ENCODE results near the gene CCDC15. TPM values are rescaled to one million over a fixed set of nuclear protein-coding genes. Genes with fewer than 3 reads are reported as not detected.

CCDC15 gene, protein sequence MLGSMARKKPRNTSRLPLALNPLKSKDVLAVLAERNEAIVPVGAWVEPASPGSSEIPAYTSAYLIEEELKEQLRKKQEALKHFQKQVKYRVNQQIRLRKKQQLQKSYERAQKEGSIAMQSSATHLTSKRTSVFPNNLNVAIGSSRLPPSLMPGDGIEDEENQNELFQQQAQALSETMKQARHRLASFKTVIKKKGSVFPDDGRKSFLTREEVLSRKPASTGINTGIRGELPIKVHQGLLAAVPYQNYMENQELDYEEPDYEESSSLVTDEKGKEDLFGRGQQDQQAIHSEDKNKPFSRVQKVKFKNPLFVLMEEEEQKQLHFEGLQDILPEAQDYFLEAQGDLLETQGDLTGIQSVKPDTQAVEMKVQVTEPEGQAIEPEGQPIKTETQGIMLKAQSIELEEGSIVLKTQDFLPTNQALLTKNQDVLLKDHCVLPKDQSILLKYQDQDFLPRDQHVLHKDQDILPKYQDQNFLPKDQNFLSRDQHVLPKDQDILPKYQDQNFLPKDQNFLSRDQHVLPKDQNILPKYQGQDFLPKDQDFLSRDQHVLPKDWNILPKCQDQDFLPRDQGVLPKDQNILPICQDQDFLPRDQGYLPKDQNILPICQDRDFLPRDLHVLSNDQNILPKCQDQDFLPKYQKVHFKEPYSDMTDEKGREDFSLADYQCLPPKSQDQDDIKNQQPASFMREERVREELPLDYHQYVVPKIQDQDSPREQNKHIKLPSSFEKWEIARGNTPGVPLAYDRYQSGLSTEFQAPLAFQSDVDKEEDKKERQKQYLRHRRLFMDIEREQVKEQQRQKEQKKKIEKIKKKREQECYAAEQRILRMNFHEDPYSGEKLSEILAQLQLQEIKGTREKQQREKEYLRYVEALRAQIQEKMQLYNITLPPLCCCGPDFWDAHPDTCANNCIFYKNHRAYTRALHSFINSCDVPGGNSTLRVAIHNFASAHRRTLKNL
- total RNA-seq (2014; rRNA removed; shearing (Covaris generic)), result 3.2 and 4.3 TPM in 2 replicates

DNA sequence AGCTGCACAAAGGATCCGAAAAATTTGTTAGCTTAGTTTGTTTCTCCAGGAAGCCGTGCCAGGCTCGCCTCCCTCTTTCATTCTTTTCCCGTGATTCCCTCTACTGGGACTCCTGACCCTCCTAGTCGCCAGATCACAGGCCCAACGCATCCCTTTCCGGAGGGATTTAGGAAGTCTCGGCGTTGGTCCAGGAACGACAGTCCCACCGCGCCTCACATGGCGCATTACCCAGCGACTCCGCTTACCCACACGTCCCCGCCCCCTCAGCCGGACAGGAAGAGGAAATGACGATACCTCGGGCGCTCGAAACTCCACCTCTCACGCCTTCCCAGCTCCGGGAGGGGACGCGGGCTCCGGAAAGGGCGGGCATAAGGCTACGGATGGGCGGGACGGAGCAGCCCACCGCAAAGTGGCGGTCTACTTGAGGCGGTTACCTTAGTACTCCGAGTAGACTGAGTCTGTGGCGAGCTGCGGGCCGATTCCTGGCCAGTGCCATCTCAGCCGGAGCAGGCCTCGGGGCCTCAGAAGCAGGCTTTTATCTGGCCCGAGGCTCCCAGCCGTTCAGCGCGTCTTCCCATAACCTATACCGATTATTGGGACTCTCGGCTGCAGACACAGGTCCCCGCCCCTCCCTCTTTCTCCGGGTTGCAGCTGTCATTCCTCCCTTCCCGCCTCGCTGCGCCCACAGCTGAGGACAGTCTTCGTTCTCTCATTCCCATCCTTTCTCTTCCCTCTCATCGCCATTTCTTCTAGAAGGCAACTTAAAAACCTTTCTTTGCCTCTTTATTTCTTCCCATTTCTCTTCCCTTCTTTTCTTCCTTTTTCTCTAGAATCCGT is at the start of gene CCDC15:
TSS of gene CCDC15 (plus strand) at position 450 of the 837 bp plus-strand sequence. CDS start 531 bp downstream, outside the sequence.
- DNase-seq (ENCODE audit: low spot score), result peak; percentile 99

- DNase-seq (ENCODE audit: low spot score), result no peak
Measured at GRCh38 chr11:124915541-124916369, 38.2 kb upstream of the CCDC15 start.

- no peak for DNase-seq (ENCODE audit: low spot score)
Measured at GRCh38 chr11:124916370-124916710, 37.7 kb upstream of the CCDC15 start.

GRCh38 chr11:124917115-124917637 is 36.8 kb upstream of the CCDC15 start:
- DNase-seq (ENCODE audit: low spot score), result peak; percentile 48

DNA sequence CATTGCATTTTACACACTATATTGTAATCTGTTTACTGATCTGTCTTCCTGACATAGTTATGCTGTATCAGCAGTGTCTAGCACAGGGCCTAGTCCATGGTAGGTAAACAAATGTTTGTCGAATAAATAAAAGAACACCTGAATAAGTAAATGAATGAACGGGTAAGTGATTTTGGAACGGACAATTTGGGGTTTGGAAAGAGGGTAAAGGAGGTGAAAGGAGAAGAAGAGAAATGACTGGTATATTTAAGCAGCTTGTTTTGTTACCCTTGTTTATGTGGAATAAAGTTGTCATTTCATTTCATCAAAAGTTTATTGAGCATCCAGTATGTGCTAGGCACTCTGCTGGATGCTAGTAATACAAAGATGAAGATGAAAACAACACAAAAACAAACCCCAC is 35.1 kb upstream of the CCDC15 start, which contains the start of gene HEPN1:
TSS of gene HEPN1 (plus strand) at position 301 of the 400 bp plus-strand sequence.
- DNase-seq (ENCODE audit: low spot score), result no peak

DNA sequence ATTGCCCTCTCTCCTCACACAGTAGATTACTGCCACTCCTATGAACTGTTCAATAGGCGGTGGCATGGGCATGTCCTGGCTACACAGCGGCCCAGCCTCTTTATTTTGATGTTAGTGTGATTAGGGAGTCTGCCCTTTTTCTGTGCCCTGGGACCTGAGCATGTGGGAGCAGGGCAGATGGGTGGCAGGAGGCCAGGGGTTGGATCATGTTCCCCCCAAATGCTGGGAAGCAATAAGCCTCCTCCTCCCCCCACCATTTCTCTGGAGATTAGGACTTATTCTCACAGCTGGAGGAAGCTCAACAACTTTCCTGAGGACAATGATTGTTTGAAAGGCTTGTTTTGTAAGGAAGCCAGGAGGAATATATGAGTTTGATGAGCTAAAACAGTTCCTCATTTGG is 34.1 kb upstream of the CCDC15 start:
- DNase-seq (ENCODE audit: low spot score), result no peak

DNA sequence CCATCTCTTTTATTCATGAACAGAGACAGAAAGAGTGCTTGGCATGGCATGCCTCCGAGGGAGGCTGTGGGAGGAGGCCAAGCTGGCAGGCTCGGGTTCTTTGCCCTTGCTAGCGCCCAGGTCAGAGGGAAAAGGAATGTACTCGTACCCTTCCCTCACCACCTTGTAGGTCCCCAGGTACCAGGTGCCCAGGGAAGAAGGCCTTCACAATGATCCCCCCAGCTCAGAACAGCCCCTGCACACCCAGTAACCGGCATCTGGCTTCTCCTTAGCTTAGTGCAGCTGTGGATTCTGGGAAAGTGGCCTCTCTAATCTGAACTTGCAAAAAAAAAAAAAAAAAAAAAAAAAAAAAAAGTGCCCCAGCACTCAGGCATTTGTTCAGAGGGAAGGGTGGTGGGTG is 33.6 kb upstream of the CCDC15 start:
- DNase-seq (ENCODE audit: low spot score), result no peak

DNA sequence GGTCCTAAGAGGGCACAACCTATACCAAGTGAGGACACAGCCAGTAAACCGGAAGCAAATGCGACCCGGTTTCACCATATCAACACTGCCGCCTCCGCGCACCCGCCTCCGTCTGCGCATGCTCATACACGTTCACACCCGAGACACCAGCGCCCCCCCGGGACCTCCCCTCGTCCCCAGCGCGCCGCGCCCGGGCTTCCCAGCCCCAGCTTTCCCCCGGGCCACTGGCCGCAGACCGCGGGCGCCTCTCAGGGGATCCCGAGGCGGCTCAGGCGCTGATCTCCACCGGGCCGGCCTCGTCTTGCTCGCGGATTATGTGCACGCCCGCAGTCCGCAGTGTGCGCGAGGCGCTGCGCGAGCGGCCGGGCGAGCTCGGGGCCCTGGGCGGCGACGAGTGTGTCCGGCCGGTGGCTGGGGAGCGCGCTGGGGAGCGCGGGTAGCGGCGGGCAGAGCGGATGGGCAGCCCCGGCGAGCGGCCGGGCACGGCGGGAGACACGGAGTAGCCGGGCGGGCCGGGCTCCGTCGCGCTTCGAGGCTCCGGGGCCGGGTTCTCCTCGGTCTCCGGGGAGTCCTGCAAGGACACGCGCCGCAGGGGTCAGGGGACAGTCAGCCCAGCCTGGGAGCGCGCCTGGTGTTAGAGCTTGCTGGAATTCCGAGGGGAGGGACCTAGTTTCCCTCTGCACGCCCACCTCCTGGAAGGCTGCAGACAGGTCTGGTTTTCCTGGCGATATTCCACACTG is 33.0 kb upstream of the CCDC15 start:
- DNase-seq (ENCODE audit: low spot score), result no peak

DNA sequence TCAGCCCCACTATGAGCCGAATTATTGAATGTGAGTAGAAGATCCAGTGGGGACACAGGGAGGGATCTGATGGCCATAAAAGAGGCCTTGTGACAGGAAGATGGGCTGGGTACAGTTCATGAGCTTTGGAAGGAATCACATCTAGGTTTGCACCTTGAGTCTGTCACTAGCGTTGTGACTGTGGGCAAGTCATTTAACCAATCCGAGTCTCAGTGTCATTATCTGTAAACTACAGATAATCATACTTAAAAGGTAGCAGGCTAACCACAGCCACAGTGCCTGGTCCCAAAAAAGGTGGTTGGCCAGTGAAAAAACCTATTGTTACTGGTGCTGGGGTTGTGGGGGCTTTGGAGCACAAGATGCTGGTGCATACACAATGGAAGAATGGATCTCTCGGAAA is 31.2 kb upstream of the CCDC15 start:
- DNase-seq (ENCODE audit: low spot score), result no peak

GRCh38 chr11:124923296-124923695 is 30.7 kb upstream of the CCDC15 start:
- DNase-seq (ENCODE audit: low spot score), result no peak

- no peak for DNase-seq (ENCODE audit: low spot score)
Measured at GRCh38 chr11:124928942-124929665, 24.9 kb upstream of the CCDC15 start.

GRCh38 chr11:124930799-124931198 is 23.2 kb upstream of the CCDC15 start:
- DNase-seq (ENCODE audit: low spot score), result no peak

DNA sequence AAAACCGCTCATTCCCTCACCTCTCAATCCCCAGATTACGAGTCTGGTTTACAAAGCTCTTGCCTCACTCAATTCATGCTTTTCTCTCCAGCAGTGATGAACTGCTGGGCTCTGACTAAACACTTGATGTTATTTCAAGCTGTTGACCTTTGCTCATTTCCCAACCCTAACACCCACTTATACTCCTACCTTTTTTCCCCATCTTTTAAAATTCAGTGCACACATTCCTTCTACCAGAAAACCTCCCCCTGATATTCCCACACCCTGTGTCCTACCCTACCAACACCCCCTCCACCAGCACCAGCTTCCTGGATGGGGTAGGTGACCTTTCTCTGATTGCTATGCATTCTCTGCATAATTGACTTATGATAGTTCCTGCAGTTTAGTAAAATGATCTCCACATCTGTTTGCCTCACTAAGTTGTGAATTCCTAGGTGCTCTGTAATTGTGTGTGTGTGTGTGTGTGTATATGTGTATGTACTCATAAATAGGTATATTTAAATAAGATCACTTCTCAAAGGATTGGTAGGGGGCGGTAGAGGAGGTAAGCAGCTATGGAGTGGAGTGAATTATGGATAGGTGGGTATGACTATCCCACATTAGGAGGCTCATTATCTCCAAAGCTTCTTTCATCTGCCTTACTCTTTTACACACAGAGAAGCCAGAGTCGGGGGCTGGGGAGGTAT is 19.0 kb upstream of the CCDC15 start:
- no peak for DNase-seq (ENCODE audit: low spot score)

- no peak for DNase-seq (ENCODE audit: low spot score)
Measured at GRCh38 chr11:124935548-124936514, 18.2 kb upstream of the CCDC15 start, which contains the start of gene HEPACAM. Gene HEPACAM, minus strand, starts transcription at chr11:124936047. Its CDS starts 41 bp downstream, at chr11:124936006.

GRCh38 chr11:124937336-124937935 is 16.6 kb upstream of the CCDC15 start:
- DNase-seq (ENCODE audit: low spot score), result no peak

- DNase-seq (ENCODE audit: low spot score), result no peak
Measured at GRCh38 chr11:124938206-124938765, 15.7 kb upstream of the CCDC15 start.

Data from H4 (cell line).